Panc1 (cell line): ENCODE results near the gene DNAJC4.

Experiments
- POLR2AphosphoS5 ChIP-seq: IDR thresholded peaks from 2 replicates; pipeline ENCODE4 v1.6.1; 2012; ENCODE audit warnings: mild to moderate bottlenecking, low read depth, low read length, moderate library complexity
- REST ChIP-seq, 2 experiments: IDR thresholded peaks; 2 replicates each; pipeline ENCODE4 v1.6.1; 2011 to 2012; ENCODE audit warnings: low read depth in 2 of 2, control low read depth in 1 of 2, low read length in 1 of 2, mild to moderate bottlenecking in 1 of 2, moderate library complexity in 1 of 2; ENCODE audit not compliant: insufficient read depth in 1 of 2
- SIN3A ChIP-seq: IDR thresholded peaks from 2 replicates; pipeline ENCODE4 v1.6.1; 2012; ENCODE audit warnings: low read depth, mild to moderate bottlenecking, low read length, moderate library complexity, borderline replicate concordance; ENCODE audit not compliant: insufficient read depth
- TCF7L2 ChIP-seq: IDR thresholded peaks from 2 replicates; pipeline ENCODE4 v1.6.1; 2011; ENCODE audit warnings: mild to moderate bottlenecking, low read depth, low read length, inconsistent platforms
- TF ChIP-seq, protein P1 (sequence below): fragments of 450-650 bp; IDR thresholded peaks from 2 replicates; pipeline ENCODE4 v1.5.1; 2017; ENCODE audit warnings: mild to moderate bottlenecking

- TF ChIP-seq SIN3A (no peak), POLR2AphosphoS5 (no peak), REST (IDR thresholded peaks at IDR 0.05; ENCODE audit: insufficient read depth in 1 of 2, low read depth in 2 of 2, low read length in 1 of 2) (no peak), TCF7L2 (no peak)
- TF ChIP-seq, protein P1, sequence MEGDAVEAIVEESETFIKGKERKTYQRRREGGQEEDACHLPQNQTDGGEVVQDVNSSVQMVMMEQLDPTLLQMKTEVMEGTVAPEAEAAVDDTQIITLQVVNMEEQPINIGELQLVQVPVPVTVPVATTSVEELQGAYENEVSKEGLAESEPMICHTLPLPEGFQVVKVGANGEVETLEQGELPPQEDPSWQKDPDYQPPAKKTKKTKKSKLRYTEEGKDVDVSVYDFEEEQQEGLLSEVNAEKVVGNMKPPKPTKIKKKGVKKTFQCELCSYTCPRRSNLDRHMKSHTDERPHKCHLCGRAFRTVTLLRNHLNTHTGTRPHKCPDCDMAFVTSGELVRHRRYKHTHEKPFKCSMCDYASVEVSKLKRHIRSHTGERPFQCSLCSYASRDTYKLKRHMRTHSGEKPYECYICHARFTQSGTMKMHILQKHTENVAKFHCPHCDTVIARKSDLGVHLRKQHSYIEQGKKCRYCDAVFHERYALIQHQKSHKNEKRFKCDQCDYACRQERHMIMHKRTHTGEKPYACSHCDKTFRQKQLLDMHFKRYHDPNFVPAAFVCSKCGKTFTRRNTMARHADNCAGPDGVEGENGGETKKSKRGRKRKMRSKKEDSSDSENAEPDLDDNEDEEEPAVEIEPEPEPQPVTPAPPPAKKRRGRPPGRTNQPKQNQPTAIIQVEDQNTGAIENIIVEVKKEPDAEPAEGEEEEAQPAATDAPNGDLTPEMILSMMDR: no peak
These were observed 7.2 kb downstream of the DNAJC4 start for GRCh38 chr11:64237484-64237951.
